ENCODE measurements around the gene RPL36AL.

GRCh38 chr14:49623387-49623786 lies 3.0 kb upstream of the RPL36AL start:
- no peak for TF ChIP-seq CEBPB (IDR thresholded peaks at IDR 0.05; ENCODE audit: low read depth, low read length)
- no peak for TF ChIP-seq CTCF (conservative IDR thresholded peaks at IDR 0.05; ENCODE audit: low read depth, low read length)
- TF ChIP-seq MXI1 (IDR thresholded peaks at IDR 0.05; ENCODE audit: borderline replicate concordance, low read depth, low read length) = no peak
- TF ChIP-seq POLR2A (IDR thresholded peaks at IDR 0.05; ENCODE audit: low read depth, low read length) = no peak
